SK-N-MC (cell line): ENCODE data around the gene ANXA2.

ENCODE experiments used
- FOXP2 ChIP-seq: optimal IDR thresholded peaks from 2 replicates; pipeline ENCODE3; 2011; ENCODE audit warnings: mild to moderate bottlenecking, moderate library complexity; ENCODE audit not compliant: insufficient read depth; ENCODE audit errors: extremely low read length, control extremely low read depth
- POLR2AphosphoS5 ChIP-seq: IDR thresholded peaks from 2 replicates; pipeline ENCODE4 v1.6.1; 2012; ENCODE audit warnings: mild to moderate bottlenecking, low read depth, low read length, borderline replicate concordance

DNA sequence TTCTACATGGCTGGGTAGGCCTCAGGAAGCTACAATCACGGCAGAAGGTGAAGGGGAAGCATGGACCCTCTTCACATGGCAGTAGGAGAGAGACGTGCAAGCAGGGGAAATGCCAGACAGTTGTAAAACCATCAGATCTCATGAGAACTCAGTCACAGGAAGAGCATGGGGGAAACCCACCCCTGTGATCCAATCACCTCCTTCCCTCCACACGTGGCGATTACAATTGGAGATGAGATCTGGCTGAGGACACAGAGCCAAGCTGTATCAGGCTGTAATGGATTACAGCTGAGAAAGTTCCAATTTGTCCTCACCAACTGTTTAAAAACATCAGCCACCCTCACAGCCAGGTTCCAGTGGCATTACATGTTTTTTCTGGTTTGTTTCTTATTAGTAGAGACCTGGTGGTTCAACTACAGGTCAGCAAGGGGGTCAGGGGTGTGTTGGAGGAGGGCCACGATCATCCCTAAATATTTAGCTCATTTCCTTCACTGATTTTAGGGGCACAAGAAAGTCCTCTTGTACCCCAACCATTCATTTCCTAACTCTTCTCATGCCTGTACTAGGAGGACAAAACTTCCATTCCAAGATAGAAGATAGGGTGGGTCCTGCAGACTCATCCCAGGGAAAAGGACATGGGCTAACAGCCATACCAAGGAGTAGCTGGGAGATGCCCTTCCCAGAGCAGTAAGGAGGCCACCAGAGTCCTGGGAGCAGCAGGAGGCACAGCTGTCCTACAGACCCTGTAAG, 54.4 kb downstream of the ANXA2 start:
- no peak for TF ChIP-seq POLR2AphosphoS5
- TF ChIP-seq FOXP2: no peak
